Mesothelial cell of epicardium (in vitro differentiated cells): ENCODE data around the gene NUP93. TPM values are rescaled to one million over a fixed set of nuclear protein-coding genes. Genes with fewer than 3 reads are reported as not detected.
A peak's percentile ranks its signal among the peaks of the same experiment; 100 is the strongest.

Experiments used
- DNase-seq, 2 experiments: peaks; one replicate each; pipeline ENCODE4 v3.0.0; 2021; ENCODE audit warnings: low spot score in 2 of 2; ENCODE audit not compliant: unreplicated experiment in 2 of 2
- H3K27ac Mint-ChIP-seq: 2 replicates; pipeline ENCODE4 v1.8.0; 2021; ENCODE audit warnings: mixed read lengths
- H3K27me3 Mint-ChIP-seq: 2 replicates; pipeline ENCODE4 v1.8.0; 2021; ENCODE audit warnings: low read depth, mixed read lengths
- H3K36me3 Mint-ChIP-seq: 2 replicates; pipeline ENCODE4 v1.8.0; 2021; ENCODE audit warnings: mixed read lengths
- H3K4me1 Mint-ChIP-seq: 2 replicates; pipeline ENCODE4 v1.8.0; 2021; ENCODE audit warnings: mixed read lengths
- H3K4me3 Mint-ChIP-seq: 2 replicates; pipeline ENCODE4 v1.8.0; 2021; ENCODE audit warnings: mild to moderate bottlenecking, moderate library complexity, mixed read lengths
- H3K9me3 Mint-ChIP-seq: 2 replicates; pipeline ENCODE4 v1.8.0; 2021; ENCODE audit warnings: mixed read lengths
- CTCF ChIP-seq: fragments of 200-600 bp; sonication (generic); IDR thresholded peaks from one replicate; pipeline ENCODE4 v1.5.0; 2021; ENCODE audit warnings: antibody characterized with exemption; ENCODE audit not compliant: unreplicated experiment
- total RNA-seq: library from RNA; stranded (reverse); gene quantifications from 3 replicates; pipeline ENCODE4 v1.2.1, GENCODE V29; 2021

The NUP93 gene
- total RNA-seq, 1 donor from 2014 or later, result 74.6 TPM

GRCh38 chr16:56690420-56691122 lies 39.4 kb upstream of the NUP93 start:
- DNase-seq, result no peak
- TF ChIP-seq CTCF, result no peak
- Mint-ChIP-seq H3K4me1 (peaks cover 17% of the 10 kb centered on the region), H3K36me3 (peaks cover 3% of the 10 kb centered on the region), H3K27me3 (peaks cover 25% of the 10 kb centered on the region), H3K9me3 (peaks cover 18% of the 10 kb centered on the region), H3K27ac (no peak overlapping the region), H3K4me3 (no peak overlapping the region)

GRCh38 chr16:56691885-56692284 lies 38.0 kb upstream of the NUP93 start:
- no peak for TF ChIP-seq CTCF
- peaks cover 17% of the 10 kb centered on the region for H3K4me1 Mint-ChIP-seq
- H3K9me3 Mint-ChIP-seq, result peaks cover 11% of the 10 kb centered on the region
- H3K27ac Mint-ChIP-seq, result peak overlapping the region; percentile 91
- peaks cover 19% of the 10 kb centered on the region for H3K27me3 Mint-ChIP-seq
- no peak overlapping the region for H3K4me3 Mint-ChIP-seq
- DNase-seq, result no peak
- no peaks in the 10 kb centered on the region for H3K36me3 Mint-ChIP-seq

GRCh38 chr16:56695246-56695645 lies 34.7 kb upstream of the NUP93 start:
- no peak for DNase-seq
- H3K4me1 Mint-ChIP-seq, result peaks cover 17% of the 10 kb centered on the region
- peaks cover 1% of the 10 kb centered on the region for H3K36me3 Mint-ChIP-seq
- H3K27me3 Mint-ChIP-seq, result peaks cover 3% of the 10 kb centered on the region
- no peak for TF ChIP-seq CTCF
- H3K4me3 Mint-ChIP-seq, result no peak overlapping the region
- no peak overlapping the region for H3K27ac Mint-ChIP-seq
- H3K9me3 Mint-ChIP-seq, result peaks cover 17% of the 10 kb centered on the region

GRCh38 chr16:56697456-56698155 lies 32.3 kb upstream of the NUP93 start:
- no peak overlapping the region for H3K27ac Mint-ChIP-seq
- H3K27me3 Mint-ChIP-seq, result no peaks in the 10 kb centered on the region
- no peak for TF ChIP-seq CTCF
- H3K4me3 Mint-ChIP-seq, result no peak overlapping the region
- DNase-seq, result no peak
- H3K9me3 Mint-ChIP-seq, result peaks cover 12% of the 10 kb centered on the region
- peaks cover 10% of the 10 kb centered on the region for H3K4me1 Mint-ChIP-seq
- H3K36me3 Mint-ChIP-seq, result peaks cover 1% of the 10 kb centered on the region

- Mint-ChIP-seq H3K36me3 (peaks cover 1% of the 10 kb centered on the region), H3K27me3 (peaks cover 2% of the 10 kb centered on the region)
Observed at GRCh38 chr16:56700195-56700594, 29.7 kb upstream of the NUP93 start.

More at GRCh38 chr16:56700195-56700594, 29.7 kb upstream of the NUP93 start:
- no peak for DNase-seq
- H3K4me1 Mint-ChIP-seq, result peaks cover 7% of the 10 kb centered on the region
- peaks cover 12% of the 10 kb centered on the region for H3K9me3 Mint-ChIP-seq
- H3K27ac Mint-ChIP-seq, result no peak overlapping the region
- H3K4me3 Mint-ChIP-seq, result no peak overlapping the region
- no peak for TF ChIP-seq CTCF
